Stimulated activated CD4-positive, alpha-beta T cell treated with anti-CD3 and anti-CD28 coated beads, Interleukin-2, amount 100 ng/mL, for 48 hours (primary cell): ENCODE results near the gene MDGA2.
"Not testable (repeated sequence)": the region's sequence is repeated elsewhere in the genome, so short reads cannot be mapped to it uniquely, and the experiment has no call there.

Experiments
- DNase-seq, 2 donors: peaks; one replicate each; pipeline ENCODE4 v3.0.0-alpha.2; 2020

Gene MDGA2

GRCh38 chr14:47057364-47057763 is 618.0 kb downstream of the MDGA2 start:
- DNase-seq: no peak

- DNase-seq: no peak
These were observed 630.6 kb downstream of the MDGA2 start for GRCh38 chr14:47044841-47045240.

- no peak for DNase-seq
These were observed 634.9 kb downstream of the MDGA2 start for GRCh38 chr14:47040550-47040949.

- DNase-seq: no peak
These were observed 636.1 kb downstream of the MDGA2 start for GRCh38 chr14:47039336-47039735.

GRCh38 chr14:47022721-47023120 is 652.7 kb downstream of the MDGA2 start:
- no peak for DNase-seq

GRCh38 chr14:47020500-47020899 is 654.9 kb downstream of the MDGA2 start:
- no peak for DNase-seq

GRCh38 chr14:47012533-47013280 is 662.7 kb downstream of the MDGA2 start:
- DNase-seq: no peak

- no peak for DNase-seq
These were observed 665.8 kb downstream of the MDGA2 start for GRCh38 chr14:47009615-47010014.

GRCh38 chr14:47008732-47009131 is 666.7 kb downstream of the MDGA2 start:
- no peak for DNase-seq

GRCh38 chr14:46999661-47000060 is 675.7 kb downstream of the MDGA2 start:
- no peak for DNase-seq

- DNase-seq: no peak
These were observed 685.8 kb downstream of the MDGA2 start for GRCh38 chr14:46989566-46989965.

GRCh38 chr14:46988312-46988711 is 687.1 kb downstream of the MDGA2 start:
- DNase-seq: no peak

- no peak for DNase-seq
These were observed 689.6 kb downstream of the MDGA2 start for GRCh38 chr14:46985529-46986380.

- no peak for DNase-seq
These were observed 702.1 kb downstream of the MDGA2 start for GRCh38 chr14:46973295-46973694.

GRCh38 chr14:46964378-46964777 is 711.0 kb downstream of the MDGA2 start:
- DNase-seq: no peak

GRCh38 chr14:46951103-46951502 is 724.3 kb downstream of the MDGA2 start:
- no peak for DNase-seq

GRCh38 chr14:46940611-46941010 is 734.8 kb downstream of the MDGA2 start:
- no peak for DNase-seq

GRCh38 chr14:46920542-46920941 is 754.9 kb downstream of the MDGA2 start:
- no peak for DNase-seq

- DNase-seq: not testable (repeated sequence)
These were observed 759.9 kb downstream of the MDGA2 start for GRCh38 chr14:46915539-46915938.

GRCh38 chr14:46902837-46903236 is 772.6 kb downstream of the MDGA2 start:
- no peak for DNase-seq

GRCh38 chr14:46894476-46894875 is 780.9 kb downstream of the MDGA2 start:
- DNase-seq: no peak

- DNase-seq: no peak
These were observed 788.3 kb downstream of the MDGA2 start for GRCh38 chr14:46887144-46887543.

GRCh38 chr14:46885566-46885965 is 789.8 kb downstream of the MDGA2 start:
- DNase-seq: no peak

GRCh38 chr14:46861753-46862152 is 813.7 kb downstream of the MDGA2 start:
- no peak for DNase-seq
